Right lobe of liver (tissue), 4 donors: ENCODE measurements around the gene GABRB3.

Experiments
- POLR2A ChIP-seq: fragments of 450-650 bp; IDR thresholded peaks from one replicate; pipeline ENCODE4 v1.6.1; 2017; ENCODE audit warnings: antibody characterized with exemption, mild to moderate bottlenecking
- TF ChIP-seq, protein P1 (sequence below), 4 donors: fragments of 200-600 bp in 3 of 4; fragments of 450-650 bp in 1 of 4; IDR thresholded peaks; one replicate each; pipeline versions ENCODE4 v1.5.1 to v1.8.0; 2016 to 2022; ENCODE audit warnings: antibody characterized with exemption in 4 of 4, mild to moderate bottlenecking in 2 of 4
- donor health status: DM: no; HTN: no; CAD: no.
- donor health status: DM: no; HTN: no; CAD: no.
- donor health status: DM: no; HTN: yes; CAD: no.

DNA sequence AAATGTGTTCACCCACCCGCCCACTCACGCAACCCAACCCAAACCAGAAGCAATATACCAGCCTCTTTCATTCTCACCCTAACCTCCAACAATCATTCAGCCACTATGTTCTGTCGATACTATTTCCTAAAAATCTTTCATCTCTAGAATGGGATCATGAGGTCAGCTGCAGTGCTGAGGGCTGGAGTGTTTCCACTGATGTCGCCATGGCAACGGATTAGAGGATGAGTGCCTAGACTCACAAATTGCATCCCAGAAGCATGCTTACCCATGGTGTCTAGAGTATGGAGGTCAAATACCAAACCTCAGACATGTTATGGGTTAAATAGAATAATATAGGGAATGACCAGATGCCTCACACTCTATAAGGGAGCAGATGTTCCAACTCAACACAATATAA is 138.5 kb downstream of the GABRB3 start:
- TF ChIP-seq, protein P1, sequence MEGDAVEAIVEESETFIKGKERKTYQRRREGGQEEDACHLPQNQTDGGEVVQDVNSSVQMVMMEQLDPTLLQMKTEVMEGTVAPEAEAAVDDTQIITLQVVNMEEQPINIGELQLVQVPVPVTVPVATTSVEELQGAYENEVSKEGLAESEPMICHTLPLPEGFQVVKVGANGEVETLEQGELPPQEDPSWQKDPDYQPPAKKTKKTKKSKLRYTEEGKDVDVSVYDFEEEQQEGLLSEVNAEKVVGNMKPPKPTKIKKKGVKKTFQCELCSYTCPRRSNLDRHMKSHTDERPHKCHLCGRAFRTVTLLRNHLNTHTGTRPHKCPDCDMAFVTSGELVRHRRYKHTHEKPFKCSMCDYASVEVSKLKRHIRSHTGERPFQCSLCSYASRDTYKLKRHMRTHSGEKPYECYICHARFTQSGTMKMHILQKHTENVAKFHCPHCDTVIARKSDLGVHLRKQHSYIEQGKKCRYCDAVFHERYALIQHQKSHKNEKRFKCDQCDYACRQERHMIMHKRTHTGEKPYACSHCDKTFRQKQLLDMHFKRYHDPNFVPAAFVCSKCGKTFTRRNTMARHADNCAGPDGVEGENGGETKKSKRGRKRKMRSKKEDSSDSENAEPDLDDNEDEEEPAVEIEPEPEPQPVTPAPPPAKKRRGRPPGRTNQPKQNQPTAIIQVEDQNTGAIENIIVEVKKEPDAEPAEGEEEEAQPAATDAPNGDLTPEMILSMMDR (IDR thresholded peaks at IDR 0.05) = no peak
- TF ChIP-seq POLR2A = no peak
